Mammary epithelial cell (primary cell): ENCODE data around the gene SRSF7.

Experiments used
- CTCF ChIP-seq, 2 donors: IDR thresholded peaks in 1 of 2; conservative IDR thresholded peaks in 1 of 2; 2 replicates each; pipeline ENCODE4 v1.5.1; 2011 to 2012; ENCODE audit warnings: inconsistent platforms in 2 of 2, low read length in 2 of 2, mild to moderate bottlenecking in 2 of 2, control low read depth in 1 of 2, low read depth in 1 of 2; ENCODE audit not compliant: insufficient read depth in 1 of 2; ENCODE audit errors: extremely low read depth in 1 of 2
- EZH2 ChIP-seq: IDR thresholded peaks from 2 replicates; pipeline ENCODE4 v1.6.1; 2012; ENCODE audit warnings: low read length, inconsistent platforms, borderline replicate concordance

- TF ChIP-seq CTCF (conservative IDR thresholded peaks at IDR 0.05 in 1 of 2, IDR thresholded peaks at IDR 0.05 in 1 of 2; ENCODE audit: extremely low read depth in 1 of 2, insufficient read depth in 1 of 2, low read depth in 1 of 2, low read length in 2 of 2) (no peak), EZH2 (no peak)
Measured at GRCh38 chr2:38728694-38729093, 22.5 kb downstream of the SRSF7 start.
